KMS-11 (cell line): ENCODE results near the gene PTGIR.
A peak's percentile ranks its signal among the peaks of the same experiment; 100 is the strongest.

Source experiments
- H2AFZ ChIP-seq: fragments of 200-600 bp; sonication (generic); 2 replicates; pipeline ENCODE4 v1.6.1; 2016; ENCODE audit warnings: antibody characterized with exemption, mixed run types, low read depth
- H3K27ac ChIP-seq: fragments of 200-600 bp; sonication (generic); 2 replicates; pipeline ENCODE4 v1.6.1; 2016; ENCODE audit warnings: mild to moderate bottlenecking, mixed run types
- H3K27me3 ChIP-seq: fragments of 200-600 bp; sonication (generic); 2 replicates; pipeline ENCODE4 v1.6.1; 2017; ENCODE audit warnings: mild to moderate bottlenecking, low read depth, mixed run types, moderate library complexity; ENCODE audit not compliant: insufficient read depth
- H3K36me3 ChIP-seq: fragments of 200-600 bp; sonication (generic); 2 replicates; pipeline ENCODE4 v1.6.1; 2017; ENCODE audit warnings: mild to moderate bottlenecking, mixed run types; ENCODE audit not compliant: insufficient read depth
- H3K4me1 ChIP-seq: fragments of 200-600 bp; sonication (generic); 2 replicates; pipeline ENCODE4 v1.6.1; 2016; ENCODE audit warnings: mild to moderate bottlenecking, low read depth, mixed run types; ENCODE audit not compliant: poor library complexity, severe bottlenecking
- H3K4me2 ChIP-seq: fragments of 200-600 bp; sonication (generic); 2 replicates; pipeline ENCODE4 v1.7.0; 2016; ENCODE audit warnings: mild to moderate bottlenecking, mixed run types
- H3K4me3 ChIP-seq: fragments of 200-600 bp; sonication (generic); IDR thresholded peaks from 2 replicates; pipeline ENCODE4 v1.6.1; 2017; ENCODE audit warnings: low read depth, low read length, mixed read lengths; ENCODE audit not compliant: insufficient read depth
- H3K79me2 ChIP-seq: fragments of 200-600 bp; sonication (generic); 2 replicates; pipeline ENCODE4 v1.6.1; 2016; ENCODE audit warnings: low read depth, mixed run types; ENCODE audit not compliant: insufficient read depth
- H3K9ac ChIP-seq: fragments of 200-600 bp; sonication (generic); 2 replicates; pipeline ENCODE4 v1.6.1; 2016; ENCODE audit warnings: mild to moderate bottlenecking, mixed run types
- H4K20me1 ChIP-seq: fragments of 200-600 bp; sonication (generic); 2 replicates; pipeline ENCODE4 v1.6.1; 2016; ENCODE audit warnings: mild to moderate bottlenecking, mixed run types; ENCODE audit not compliant: insufficient read depth
- CTCF ChIP-seq: fragments of 200-600 bp; sonication (generic); conservative IDR thresholded peaks from 2 replicates; pipeline ENCODE4 v1.6.1; 2017; ENCODE audit warnings: low read depth, mild to moderate bottlenecking, antibody characterized with exemption, low read length, moderate library complexity, mixed read lengths

PTGIR gene

GRCh38 chr19:46580247-46580646 is 44.6 kb downstream of the PTGIR start:
- Histone ChIP-seq H3K27me3 (no peaks in the 10 kb centered on the region), H4K20me1 (no peaks in the 10 kb centered on the region), H3K27ac (no peak overlapping the region), H2AFZ (no peak overlapping the region), H3K4me1 (no peaks in the 10 kb centered on the region), H3K9ac (no peak overlapping the region), H3K36me3 (no peaks in the 10 kb centered on the region), H3K4me2 (no peak overlapping the region), H3K4me3 (no peak overlapping the region), H3K79me2 (no peaks in the 10 kb centered on the region)
- no peak for TF ChIP-seq CTCF

GRCh38 chr19:46579361-46579879 is 45.5 kb downstream of the PTGIR start:
- no peak overlapping the region for H3K4me3 ChIP-seq
- peak; percentile 65 for TF ChIP-seq CTCF
- H3K36me3 ChIP-seq, result no peaks in the 10 kb centered on the region
- H4K20me1 ChIP-seq, result no peaks in the 10 kb centered on the region
- no peak overlapping the region for H3K9ac ChIP-seq
- H2AFZ ChIP-seq, result no peak overlapping the region
- H3K79me2 ChIP-seq, result no peaks in the 10 kb centered on the region
- no peaks in the 10 kb centered on the region for H3K4me1 ChIP-seq
- H3K27me3 ChIP-seq, result no peaks in the 10 kb centered on the region
- no peak overlapping the region for H3K4me2 ChIP-seq
- no peak overlapping the region for H3K27ac ChIP-seq

- H3K4me2 ChIP-seq, result no peak overlapping the region
- no peak overlapping the region for H3K9ac ChIP-seq
- no peak overlapping the region for H3K27ac ChIP-seq
- H3K4me1 ChIP-seq, result no peaks in the 10 kb centered on the region
- H3K4me3 ChIP-seq, result no peak overlapping the region
- H3K79me2 ChIP-seq, result no peaks in the 10 kb centered on the region
- no peaks in the 10 kb centered on the region for H3K36me3 ChIP-seq
- no peaks in the 10 kb centered on the region for H4K20me1 ChIP-seq
- H3K27me3 ChIP-seq, result no peaks in the 10 kb centered on the region
- no peak overlapping the region for H2AFZ ChIP-seq
- TF ChIP-seq CTCF, result no peak
Observed at GRCh38 chr19:46578450-46578849, 46.4 kb downstream of the PTGIR start.

GRCh38 chr19:46574533-46574932 is 50.4 kb downstream of the PTGIR start:
- Histone ChIP-seq H3K4me1 (no peaks in the 10 kb centered on the region), H3K4me3 (no peak overlapping the region), H3K27me3 (no peaks in the 10 kb centered on the region; the same call in 1 of the 2 replicates), H3K9ac (no peak overlapping the region), H3K27ac (no peak overlapping the region), H3K79me2 (no peaks in the 10 kb centered on the region), H3K4me2 (no peak overlapping the region), H4K20me1 (no peaks in the 10 kb centered on the region), H2AFZ (no peak overlapping the region), H3K36me3 (no peaks in the 10 kb centered on the region)
- TF ChIP-seq CTCF, result no peak
